Gastrocnemius medialis (tissue), 4 donors: ENCODE data around the gene PHOX2A.

Experiments
- POLR2A ChIP-seq, 2 donors: fragments of 450-650 bp; IDR thresholded peaks; one replicate each; pipeline ENCODE4 v1.6.1; 2017; ENCODE audit warnings: antibody characterized with exemption in 2 of 2, mild to moderate bottlenecking in 2 of 2, moderate library complexity in 2 of 2
- TF ChIP-seq, protein P1 (sequence below), 5 experiments: fragments of 450-650 bp in 3 of 5; fragments of 200-600 bp in 2 of 5; sonication (generic) in 2 of 5; IDR thresholded peaks in 4 of 5; conservative IDR thresholded peaks in 1 of 5; 1 replicate in 4 of 5; 2 replicates in 1 of 5; pipeline ENCODE4 v1.5.1; 2016 to 2019; ENCODE audit warnings: antibody characterized with exemption in 5 of 5, mild to moderate bottlenecking in 3 of 5, moderate library complexity in 3 of 5

DNA sequence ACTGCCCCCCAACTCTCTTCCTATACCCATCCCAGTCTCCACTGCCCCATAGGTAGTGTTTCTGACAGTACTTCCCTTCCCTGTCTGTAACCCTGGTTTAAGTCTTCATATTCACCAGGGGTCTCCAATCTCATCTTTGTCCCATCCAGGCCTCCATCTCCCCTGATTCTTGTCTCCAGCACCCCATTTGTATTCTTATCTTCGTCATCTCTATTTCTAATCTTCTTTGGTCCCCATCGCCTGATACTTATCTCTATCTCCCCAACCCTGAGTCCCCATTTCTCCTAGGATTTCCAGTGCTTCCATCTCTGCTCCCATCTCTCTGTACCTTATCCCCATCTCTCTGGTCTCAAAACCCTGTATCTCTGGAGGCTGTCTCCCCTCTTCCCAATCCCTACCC lies 1.8 kb downstream of the PHOX2A start:
- TF ChIP-seq, protein P1, sequence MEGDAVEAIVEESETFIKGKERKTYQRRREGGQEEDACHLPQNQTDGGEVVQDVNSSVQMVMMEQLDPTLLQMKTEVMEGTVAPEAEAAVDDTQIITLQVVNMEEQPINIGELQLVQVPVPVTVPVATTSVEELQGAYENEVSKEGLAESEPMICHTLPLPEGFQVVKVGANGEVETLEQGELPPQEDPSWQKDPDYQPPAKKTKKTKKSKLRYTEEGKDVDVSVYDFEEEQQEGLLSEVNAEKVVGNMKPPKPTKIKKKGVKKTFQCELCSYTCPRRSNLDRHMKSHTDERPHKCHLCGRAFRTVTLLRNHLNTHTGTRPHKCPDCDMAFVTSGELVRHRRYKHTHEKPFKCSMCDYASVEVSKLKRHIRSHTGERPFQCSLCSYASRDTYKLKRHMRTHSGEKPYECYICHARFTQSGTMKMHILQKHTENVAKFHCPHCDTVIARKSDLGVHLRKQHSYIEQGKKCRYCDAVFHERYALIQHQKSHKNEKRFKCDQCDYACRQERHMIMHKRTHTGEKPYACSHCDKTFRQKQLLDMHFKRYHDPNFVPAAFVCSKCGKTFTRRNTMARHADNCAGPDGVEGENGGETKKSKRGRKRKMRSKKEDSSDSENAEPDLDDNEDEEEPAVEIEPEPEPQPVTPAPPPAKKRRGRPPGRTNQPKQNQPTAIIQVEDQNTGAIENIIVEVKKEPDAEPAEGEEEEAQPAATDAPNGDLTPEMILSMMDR (IDR thresholded peaks at IDR 0.05 in 4 of 5, conservative IDR thresholded peaks at IDR 0.05 in 1 of 5): no peak
- no peak for TF ChIP-seq POLR2A (IDR thresholded peaks at IDR 0.05)
